ENCODE data around the gene RNF25. TPM values are rescaled to one million over a fixed set of nuclear protein-coding genes. Genes with fewer than 3 reads are reported as not detected.

Gene RNF25
- total RNA-seq, 1 donor from 2014 or later, result 10.7 TPM

GRCh38 chr2:218679119-218679518 lies 7.3 kb upstream of the RNF25 start:
- no peak for DNase-seq

GRCh38 chr2:218671097-218671653 lies 627 bp downstream of the RNF25 start:
- no peak for DNase-seq

DNA sequence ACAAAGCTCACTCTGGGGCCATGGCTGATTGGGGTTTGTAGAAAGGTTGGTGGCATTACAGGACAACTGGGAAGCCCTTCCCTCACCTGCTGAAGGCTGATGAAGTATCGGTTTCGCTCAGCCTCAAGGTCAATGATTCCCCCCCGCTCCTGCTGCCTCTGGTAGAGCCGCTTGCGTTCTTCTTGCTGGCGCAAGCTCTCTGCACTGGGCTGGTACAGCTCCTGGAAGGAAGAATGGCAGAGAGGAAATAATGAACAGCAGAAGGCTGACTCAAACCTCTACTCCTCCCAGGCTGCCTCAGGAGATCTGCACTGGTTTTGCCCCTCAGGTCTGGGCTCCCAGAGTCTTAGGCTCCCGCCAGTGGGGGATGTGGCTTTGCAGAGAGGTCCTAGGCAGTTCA lies 7.1 kb downstream of the RNF25 start:
- DNase-seq, result no peak

GRCh38 chr2:218663901-218664300 lies 7.9 kb downstream of the RNF25 start:
- no peak for DNase-seq

GRCh38 chr2:218662827-218663226 lies 9.0 kb downstream of the RNF25 start:
- no peak for DNase-seq

- DNase-seq, result no peak
Observed at GRCh38 chr2:218662377-218662776, 9.4 kb downstream of the RNF25 start.

DNA sequence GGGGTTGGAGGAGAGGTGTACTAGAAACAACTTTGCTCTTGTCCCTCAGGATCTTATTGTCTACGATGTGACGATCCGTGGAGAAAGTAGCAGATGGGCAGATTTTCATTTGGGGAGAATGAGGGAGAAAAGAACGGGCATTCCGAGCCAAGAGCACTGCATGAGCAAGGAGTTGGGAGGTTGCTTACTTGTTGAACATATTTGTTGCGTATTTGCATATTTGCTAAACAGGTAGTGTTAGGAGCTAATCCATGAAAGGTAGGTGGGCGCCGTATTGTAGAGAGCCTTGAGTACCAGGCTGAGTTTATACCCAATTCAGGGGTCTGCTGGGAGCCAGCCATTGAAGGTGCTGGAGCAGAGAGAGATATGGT lies 11.8 kb downstream of the RNF25 start:
- DNase-seq, result no peak

- peak; percentile 70 for DNase-seq
Observed at GRCh38 chr2:218659258-218659987, 12.4 kb downstream of the RNF25 start, which contains the start of the genes BCS1L and ZNF142. TSS of gene BCS1L (plus strand) at chr2:218659683. CDS start at chr2:218660988, 1,305 bp downstream. TSS of gene ZNF142 (minus strand) at chr2:218659623. CDS start at chr2:218656429, 3,194 bp downstream.

- no peak for DNase-seq
Observed at GRCh38 chr2:218658671-218659257, 13.0 kb downstream of the RNF25 start.

GRCh38 chr2:218655751-218656150 lies 16.1 kb downstream of the RNF25 start:
- DNase-seq, result no peak

DNA sequence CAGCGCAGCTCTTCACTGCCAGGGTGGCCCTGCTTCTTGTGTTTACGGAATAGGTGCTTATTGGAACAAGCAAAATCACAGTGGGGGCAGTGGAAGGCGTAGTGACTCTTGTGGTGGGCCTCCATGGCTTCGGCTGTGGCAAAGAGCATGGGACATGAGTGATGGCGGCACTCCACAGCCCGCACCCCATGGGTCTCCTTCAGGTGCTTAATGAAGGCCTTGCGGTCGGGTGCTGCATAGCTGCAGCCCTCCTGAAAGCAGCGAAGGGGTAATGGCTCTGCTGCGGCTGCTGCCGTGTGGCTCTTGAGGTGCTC lies 23.1 kb downstream of the RNF25 start:
- no peak for DNase-seq

GRCh38 chr2:218648088-218648786 lies 23.6 kb downstream of the RNF25 start:
- DNase-seq, result no peak

DNA sequence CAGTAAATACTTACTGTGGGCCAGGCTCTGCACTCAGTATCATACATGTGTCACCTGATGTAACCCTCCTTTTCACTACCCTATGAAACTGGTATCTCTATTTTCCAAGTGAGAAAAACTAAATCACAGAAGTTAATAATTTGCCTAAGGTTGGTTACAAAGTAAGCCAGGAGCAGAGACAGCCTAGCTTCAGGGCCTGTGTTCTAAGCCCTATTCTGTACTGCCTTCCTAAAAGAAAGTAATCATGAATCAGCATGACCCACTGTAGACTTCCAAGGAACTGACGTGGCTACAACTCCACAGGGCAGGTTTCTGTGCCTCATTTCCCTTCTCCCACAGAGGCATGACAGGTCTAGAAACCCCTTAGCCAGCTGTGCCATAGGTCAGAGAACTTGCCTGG lies 26.7 kb downstream of the RNF25 start:
- DNase-seq, result no peak

DNA sequence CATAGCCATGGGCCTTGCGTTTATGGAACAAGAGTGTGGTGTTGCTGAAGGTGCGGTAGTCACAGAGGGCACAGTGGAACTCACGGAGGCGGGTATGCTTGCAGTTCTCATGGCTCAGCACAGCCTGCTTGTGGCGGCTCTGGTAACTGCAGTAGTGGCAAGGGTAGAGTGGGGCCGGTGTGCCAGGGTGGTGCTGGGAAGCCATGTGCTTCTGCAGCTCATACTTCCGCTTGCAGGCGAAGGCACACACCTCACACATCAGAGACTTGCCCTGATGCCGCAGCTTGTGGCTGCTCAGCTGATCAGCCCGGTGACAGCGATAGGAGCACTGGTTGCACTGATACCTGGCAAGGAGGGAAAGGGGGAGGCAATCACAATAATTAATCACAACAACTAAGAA lies 27.1 kb downstream of the RNF25 start:
- DNase-seq, result no peak

GRCh38 chr2:218643751-218644310 lies 28.0 kb downstream of the RNF25 start:
- no peak for DNase-seq

DNA sequence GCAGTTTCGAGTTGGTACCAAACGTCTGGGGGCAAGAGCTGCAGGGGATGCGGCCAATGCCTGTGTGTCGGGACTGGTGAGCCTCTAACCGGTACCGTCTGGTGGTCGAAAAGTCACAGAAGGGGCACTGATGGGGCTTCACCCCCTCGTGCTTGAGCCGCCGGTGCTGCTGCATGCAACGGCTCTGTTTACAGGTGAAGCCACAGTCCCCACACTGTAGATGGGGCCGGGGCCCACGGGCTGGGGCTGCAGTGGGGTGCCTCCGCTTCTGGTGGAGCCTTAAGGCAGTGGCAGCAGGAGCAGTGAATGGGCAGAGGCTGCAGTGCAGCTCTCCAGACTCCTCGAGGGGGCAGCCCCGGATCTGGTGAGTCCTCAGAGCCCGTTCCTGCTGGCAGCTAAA lies 29.0 kb downstream of the RNF25 start:
- DNase-seq, result no peak

DNA sequence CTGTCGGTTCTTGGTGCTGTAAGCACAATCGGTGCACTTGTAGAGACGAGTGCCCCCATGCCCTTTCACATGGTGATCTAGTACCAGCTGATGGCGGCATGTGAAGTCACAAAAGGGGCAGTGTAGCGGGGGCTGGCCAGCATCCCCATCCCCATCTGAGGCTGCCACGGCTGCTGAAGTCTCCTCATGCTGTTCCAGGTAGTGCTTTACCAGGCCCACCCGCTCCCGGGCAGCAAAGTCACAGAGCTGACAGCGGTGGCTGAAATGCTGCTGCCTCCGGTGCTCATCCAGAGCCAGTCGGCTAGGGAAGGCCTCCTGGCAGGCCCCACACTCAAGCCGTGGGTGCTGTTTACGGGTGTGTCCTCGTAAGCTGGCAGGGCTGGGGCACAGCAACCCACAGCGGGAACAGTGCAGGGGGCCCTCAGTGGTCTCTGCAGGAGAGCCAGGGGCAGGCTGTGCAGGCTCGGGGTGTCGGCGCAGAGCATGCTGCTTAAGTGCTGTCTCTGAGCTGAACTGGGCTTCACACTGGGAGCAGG lies 29.6 kb downstream of the RNF25 start:
- no peak for DNase-seq

DNA sequence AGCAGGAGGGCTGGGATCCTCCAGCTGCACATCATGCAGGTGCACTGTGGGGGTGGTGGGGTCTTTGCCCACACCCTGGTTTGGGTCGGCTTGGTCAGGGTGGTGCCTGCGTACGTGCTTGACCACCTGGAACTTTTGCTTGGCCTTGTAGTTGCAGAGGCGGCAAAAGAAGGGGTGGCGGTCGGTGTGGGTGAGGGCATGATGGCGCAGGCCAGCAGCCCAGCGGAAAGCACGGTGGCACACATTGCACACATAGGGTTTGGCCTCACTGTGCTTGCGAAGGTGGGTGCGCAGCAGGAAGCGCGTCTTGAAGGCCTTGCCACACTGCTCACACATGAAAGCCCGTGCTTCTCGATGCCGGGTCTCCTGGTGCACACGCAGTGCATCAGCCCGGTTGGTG lies 33.4 kb downstream of the RNF25 start:
- no peak for DNase-seq

GRCh38 chr2:218635719-218636118 lies 36.1 kb downstream of the RNF25 start:
- DNase-seq, result no peak

DNA sequence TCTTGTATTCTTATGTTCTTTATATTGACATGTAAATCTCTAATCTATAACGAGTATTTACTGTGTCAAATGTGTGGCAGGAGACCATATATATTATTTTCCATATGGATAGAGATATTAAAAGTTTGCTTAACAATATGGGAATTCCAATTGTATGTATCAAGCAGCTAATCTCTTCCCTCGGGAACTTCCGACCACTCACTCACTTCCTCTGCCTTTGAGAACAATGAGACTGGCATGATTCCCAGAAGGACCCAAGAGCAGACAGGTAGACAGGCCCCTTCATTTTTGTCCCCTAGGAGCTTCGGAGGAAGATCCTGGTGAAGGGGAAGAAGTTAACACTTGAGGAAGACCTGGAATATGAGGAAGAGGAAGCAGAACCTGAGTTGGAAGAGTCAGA lies 40.0 kb downstream of the RNF25 start:
- DNase-seq, result no peak

GRCh38 chr2:218627939-218628338 lies 43.9 kb downstream of the RNF25 start:
- DNase-seq, result no peak

DNA sequence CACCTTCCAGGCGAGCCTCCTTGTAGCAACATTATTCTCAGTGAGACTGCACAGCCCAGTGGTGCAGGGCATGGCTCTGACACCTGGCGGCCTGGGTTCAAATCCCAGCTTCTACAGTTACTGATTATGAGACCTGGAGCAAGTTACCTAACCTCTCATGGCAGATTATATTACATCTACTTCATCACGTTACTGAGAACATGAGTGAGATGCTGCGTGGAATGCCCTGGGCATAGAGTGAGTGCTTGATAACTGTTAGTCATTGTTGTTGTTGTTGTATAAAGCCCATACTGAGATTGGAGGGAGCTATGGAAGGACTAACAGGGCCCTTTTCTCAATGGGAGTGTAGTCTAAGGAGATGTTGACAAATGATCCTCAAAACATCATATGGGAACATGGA lies 45.4 kb downstream of the RNF25 start:
- DNase-seq, result no peak

DNA sequence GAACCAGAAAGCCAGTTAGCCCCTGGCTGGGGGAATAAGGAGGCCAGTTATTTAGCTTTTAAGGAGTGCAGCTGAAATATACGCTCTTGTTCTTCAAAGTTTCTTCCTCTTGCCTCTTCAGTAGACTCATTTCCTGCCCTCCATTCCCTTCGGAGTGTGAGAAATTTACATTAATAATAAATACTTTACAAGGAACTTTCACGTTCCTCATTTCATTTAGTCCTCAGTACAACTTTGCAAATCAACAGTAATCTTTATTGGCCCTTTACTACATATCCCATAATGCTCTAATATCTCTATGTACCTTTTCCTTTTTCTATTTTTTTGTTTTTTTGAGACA lies 48.5 kb downstream of the RNF25 start:
- DNase-seq, result no peak

Measured in skin of body (tissue), 2 donors.